H9 (cell line): ENCODE results near the gene DNAH11. TPM values are rescaled to one million over a fixed set of nuclear protein-coding genes. Genes with fewer than 3 reads are reported as not detected.

Experiments used
- DNase-seq: peaks from one replicate; pipeline ENCODE4 v3.0.0-alpha.2; 2017
- H2AFZ ChIP-seq: one replicate; pipeline ENCODE4 v1.6.1; 2013; ENCODE audit warnings: mild to moderate bottlenecking, low read length, control low read depth, moderate library complexity
- H2AK5ac ChIP-seq: 2 replicates; pipeline ENCODE4 v1.6.1; 2013; ENCODE audit warnings: low read length, control low read depth, mixed read lengths; ENCODE audit not compliant: insufficient read length
- H2BK120ac ChIP-seq: one replicate; pipeline ENCODE4 v1.6.1; 2013; ENCODE audit warnings: low read depth, mild to moderate bottlenecking, low read length, control low read depth, inconsistent platforms; ENCODE audit not compliant: poor library complexity, severe bottlenecking
- H2BK12ac ChIP-seq: 2 replicates; pipeline ENCODE4 v1.6.1; 2013; ENCODE audit warnings: low read length, control low read depth, mixed read lengths, low read depth; ENCODE audit not compliant: insufficient read length
- H2BK15ac ChIP-seq: 2 replicates; pipeline ENCODE4 v1.6.1; 2013; ENCODE audit warnings: low read depth, low read length, control low read depth
- H2BK20ac ChIP-seq: one replicate; pipeline ENCODE4 v1.6.1; 2013; ENCODE audit warnings: low read depth, mild to moderate bottlenecking, low read length, control low read depth, inconsistent platforms; ENCODE audit not compliant: poor library complexity, severe bottlenecking
- H2BK5ac ChIP-seq: 2 replicates; pipeline ENCODE4 v1.6.1; 2013; ENCODE audit warnings: low read length, control low read depth, mixed read lengths; ENCODE audit not compliant: insufficient read length
- H3K14ac ChIP-seq: 2 replicates; pipeline ENCODE4 v1.6.1; 2013; ENCODE audit warnings: low read length, control low read depth; ENCODE audit not compliant: insufficient read depth
- H3K18ac ChIP-seq: 2 replicates; pipeline ENCODE4 v1.6.1; 2013; ENCODE audit warnings: low read depth, mild to moderate bottlenecking, mixed read lengths, low read length, control low read depth; ENCODE audit not compliant: insufficient read length
- H3K23ac ChIP-seq: 2 replicates; pipeline ENCODE4 v1.6.1; 2013; ENCODE audit warnings: low read length, control low read depth, mixed read lengths, low read depth; ENCODE audit not compliant: insufficient read length
- H3K23me2 ChIP-seq: 2 replicates; pipeline ENCODE4 v1.6.1; 2013; ENCODE audit warnings: low read depth, mild to moderate bottlenecking, mixed read lengths, low read length, control low read depth; ENCODE audit not compliant: insufficient read length, poor library complexity, severe bottlenecking
- H3K27ac ChIP-seq: 2 replicates; pipeline ENCODE4 v1.5.1; 2013; ENCODE audit warnings: low read length, control low read depth, mixed read lengths, low read depth; ENCODE audit not compliant: insufficient read length
- H3K27me3 ChIP-seq: 2 replicates; pipeline ENCODE4 v1.6.1; 2013; ENCODE audit warnings: low read length, control low read depth, inconsistent platforms; ENCODE audit not compliant: insufficient read depth
- H3K4ac ChIP-seq: 2 replicates; pipeline ENCODE4 v1.6.1; 2013; ENCODE audit warnings: low read depth, mild to moderate bottlenecking, control low read depth, inconsistent platforms, low read length, moderate library complexity
- H3K4me1 ChIP-seq: 2 replicates; pipeline ENCODE4 v1.6.1; 2013; ENCODE audit warnings: low read length, control low read depth, inconsistent platforms; ENCODE audit not compliant: insufficient read depth
- H3K4me2 ChIP-seq: 2 replicates; pipeline ENCODE4 v1.6.1; 2013; ENCODE audit warnings: low read length, control low read depth, mixed read lengths; ENCODE audit not compliant: insufficient read length, insufficient read depth
- H3K56ac ChIP-seq: 2 replicates; pipeline ENCODE4 v1.6.1; 2013; ENCODE audit warnings: low read depth, mild to moderate bottlenecking, mixed read lengths, low read length, control low read depth; ENCODE audit not compliant: insufficient read length
- H3K79me1 ChIP-seq: 2 replicates; pipeline ENCODE4 v1.6.1; 2013; ENCODE audit warnings: low read depth, mild to moderate bottlenecking, moderate library complexity, low read length, control low read depth, inconsistent platforms; ENCODE audit not compliant: insufficient read depth, poor library complexity, severe bottlenecking
- H3K79me2 ChIP-seq: 2 replicates; pipeline ENCODE4 v1.6.1; 2013; ENCODE audit warnings: low read length, control low read depth, inconsistent platforms; ENCODE audit not compliant: insufficient read depth
- H3K9ac ChIP-seq: 2 replicates; pipeline ENCODE4 v1.6.1; 2013; ENCODE audit warnings: low read length, control low read depth, mixed read lengths; ENCODE audit not compliant: insufficient read length; ENCODE audit errors: extremely low read depth
- H3K9me3 ChIP-seq: one replicate; pipeline ENCODE4 v1.6.1; 2013; ENCODE audit warnings: low read depth, low read length, inconsistent platforms; ENCODE audit not compliant: control insufficient read depth
- H3T11ph ChIP-seq: one replicate; pipeline ENCODE4 v1.6.1; 2013; ENCODE audit warnings: mild to moderate bottlenecking, low read length, control low read depth, inconsistent platforms
- H4K20me1 ChIP-seq: one replicate; pipeline ENCODE4 v1.6.1; 2013; ENCODE audit not compliant: control insufficient read depth, insufficient read length, insufficient read depth
- H4K5ac ChIP-seq: 2 replicates; pipeline ENCODE4 v1.6.1; 2013; ENCODE audit warnings: low read depth, mild to moderate bottlenecking, mixed read lengths, low read length, control low read depth; ENCODE audit not compliant: insufficient read length
- H4K8ac ChIP-seq: replicated peaks from 2 replicates; pipeline ENCODE4 v1.6.1; 2013; ENCODE audit warnings: low read length, control low read depth, mixed read lengths, low read depth; ENCODE audit not compliant: insufficient read length
- H4K91ac ChIP-seq: 2 replicates; pipeline ENCODE4 v1.6.1; 2013; ENCODE audit warnings: low read depth, mild to moderate bottlenecking, moderate library complexity, mixed read lengths, low read length, control low read depth; ENCODE audit not compliant: insufficient read length
- H3K27ac Mint-ChIP-seq, 3 experiments: 2 replicates in 2 of 3; 3 replicates in 1 of 3; pipeline ENCODE4 v1.8.0; 2020 to 2021; ENCODE audit warnings: mixed read lengths in 3 of 3, mild to moderate bottlenecking in 1 of 3, moderate library complexity in 1 of 3
- H3K27me3 Mint-ChIP-seq: 2 replicates; pipeline ENCODE4 v1.8.0; 2021; ENCODE audit warnings: low read depth, mild to moderate bottlenecking, moderate library complexity, mixed read lengths
- H3K36me3 Mint-ChIP-seq, 3 experiments: 2 replicates in 2 of 3; 3 replicates in 1 of 3; pipeline ENCODE4 v1.8.0; 2020 to 2021; ENCODE audit warnings: low read depth in 3 of 3, mixed read lengths in 3 of 3; ENCODE audit not compliant: insufficient read depth in 1 of 3
- H3K4me1 Mint-ChIP-seq, 2 experiments: 2 replicates each; pipeline ENCODE4 v1.8.0; 2020; ENCODE audit warnings: mixed read lengths in 2 of 2
- H3K4me3 Mint-ChIP-seq, 2 experiments: 2 replicates in 1 of 2; 3 replicates in 1 of 2; pipeline ENCODE4 v1.8.0; 2020 to 2021; ENCODE audit warnings: mild to moderate bottlenecking in 2 of 2, mixed read lengths in 2 of 2, moderate library complexity in 1 of 2
- H3K9me3 Mint-ChIP-seq, 2 experiments: 2 replicates in 1 of 2; 3 replicates in 1 of 2; pipeline ENCODE4 v1.8.0; 2020; ENCODE audit warnings: mild to moderate bottlenecking in 2 of 2, mixed read lengths in 2 of 2, moderate library complexity in 1 of 2
- CTCF ChIP-seq: fragments of 200-600 bp; sonication (generic); conservative IDR thresholded peaks from 3 replicates; pipeline ENCODE4 v1.8.0; 2021; ENCODE audit warnings: antibody characterized with exemption, mild to moderate bottlenecking
- WGBS: extraction: QIAGEN DNeasy Blood & Tissue Kit; methylation state at CpG from one replicate; pipeline ENCODE4 v1.1.7; 2013; ENCODE audit warnings: missing lambda C conversion rate, low lambda C conversion rate, mixed read lengths; ENCODE audit not compliant: insufficient read length; ENCODE audit errors: extremely low coverage; 5-methylcytosine and 5-hydroxymethylcytosine counted together
- total RNA-seq: library from RNA; stranded (reverse); gene quantifications from 2 replicates; pipeline ENCODE4 v1.2.1, GENCODE V29; 2021

Gene DNAH11
- total RNA-seq, 1 experiment from 2014 or later = 2.5 TPM

- Histone ChIP-seq H3K4me1 (peaks cover 4% of the 10 kb centered on the region; the same call in 1 of the 2 replicates), H3K27ac (no peak overlapping the region), H2BK20ac (no peak overlapping the region), H2BK15ac (no peak overlapping the region), H4K91ac (no peak overlapping the region), H2AK5ac (no peak overlapping the region), H3K23me2 (no peaks in the 10 kb centered on the region), H4K20me1 (no peaks in the 10 kb centered on the region), H3K9me3 (no peaks in the 10 kb centered on the region), H2BK5ac (no peak overlapping the region), H3K4ac (no peak overlapping the region), H3K56ac (no peak overlapping the region), H3K79me2 (no peaks in the 10 kb centered on the region), H3K23ac (no peak overlapping the region), H3K14ac (no peak overlapping the region), H3K18ac (no peak overlapping the region), H3K27me3 (no peaks in the 10 kb centered on the region), H3K4me2 (no peak overlapping the region), H2BK12ac (no peak overlapping the region), H3K79me1 (no peaks in the 10 kb centered on the region), H3T11ph (no peak overlapping the region), H4K8ac (no peak overlapping the region), H3K9ac (no peak overlapping the region), H2AFZ (no peak overlapping the region), H4K5ac (no peak overlapping the region), H2BK120ac (no peak overlapping the region)
- no peak for TF ChIP-seq CTCF
- peak overlapping the region in 1 of 3 experiments; percentile 63; a peak in 2 of 7 replicates for H3K27ac Mint-ChIP-seq
- H3K27me3 Mint-ChIP-seq = no peaks in the 10 kb centered on the region
- peaks cover 13 to 15% of the 10 kb centered on the region in 2 experiments for H3K4me1 Mint-ChIP-seq
- no peak for DNase-seq
- no peak overlapping the region for H3K4me3 Mint-ChIP-seq
- H3K36me3 Mint-ChIP-seq = peaks cover 5 to 10% (median 8%) of the 10 kb centered on the region in 3 experiments; a peak in 5 of 7 replicates
- no CpG with 5 or more reads among the region's 3 CpGs for whole genome bisulfite sequencing
- H3K9me3 Mint-ChIP-seq = peaks cover 0 to 4% of the 10 kb centered on the region in 2 experiments; a peak in 1 of 5 replicates
Observed at GRCh38 chr7:21891291-21891690, 348.5 kb downstream of the DNAH11 start.
